GM18526 (cell line): ENCODE data around the gene MMUT.

ENCODE experiments used
- POLR2A ChIP-seq: IDR thresholded peaks from 3 replicates; pipeline ENCODE4 v1.6.1; 2011; ENCODE audit not compliant: insufficient read length; ENCODE audit errors: extremely low read depth

Gene MMUT

GRCh38 chr6:49454787-49455709 lies 8.0 kb downstream of the MMUT start:
- TF ChIP-seq POLR2A: no peak

GRCh38 chr6:49453221-49453620 lies 9.8 kb downstream of the MMUT start:
- no peak for TF ChIP-seq POLR2A

GRCh38 chr6:49430866-49431265 lies 32.2 kb downstream of the MMUT start:
- TF ChIP-seq POLR2A: no peak

- TF ChIP-seq POLR2A: no peak
These were observed 32.9 kb downstream of the MMUT start for GRCh38 chr6:49430187-49430586.

- no peak for TF ChIP-seq POLR2A
These were observed 39.2 kb downstream of the MMUT start for GRCh38 chr6:49423817-49424216.

- TF ChIP-seq POLR2A: no peak
These were observed 46.9 kb downstream of the MMUT start for GRCh38 chr6:49416195-49416594.

- no peak for TF ChIP-seq POLR2A
These were observed 47.7 kb downstream of the MMUT start for GRCh38 chr6:49415358-49415757.

GRCh38 chr6:49410564-49410963 lies 52.5 kb downstream of the MMUT start:
- no peak for TF ChIP-seq POLR2A

GRCh38 chr6:49409951-49410542 lies 53.0 kb downstream of the MMUT start:
- no peak for TF ChIP-seq POLR2A

GRCh38 chr6:49406250-49406970 lies 56.6 kb downstream of the MMUT start:
- no peak for TF ChIP-seq POLR2A

GRCh38 chr6:49401063-49401462 lies 62.0 kb downstream of the MMUT start:
- no peak for TF ChIP-seq POLR2A

- no peak for TF ChIP-seq POLR2A
These were observed 78.1 kb downstream of the MMUT start for GRCh38 chr6:49384904-49385303.
